ENCODE measurements around the gene ACBD6.

The ACBD6 gene

GRCh38 chr1:180288940-180289339 is 213.4 kb downstream of the ACBD6 start:
- Histone ChIP-seq H3K27ac (no peak overlapping the region), H3K9me3 (ENCODE audit: severe bottlenecking) (peaks cover 2% of the 10 kb centered on the region), H3K27me3 (ENCODE audit: insufficient read depth, low read depth, severe bottlenecking) (no peaks in the 10 kb centered on the region), H3K36me3 (peaks cover 18% of the 10 kb centered on the region), H3K4me3 (ENCODE audit: low read depth, low read length) (no peak overlapping the region)
- DNase-seq: no peak
- no peak for TF ChIP-seq CTCF (IDR thresholded peaks at IDR 0.05; ENCODE audit: low read depth, low read length)

DNA sequence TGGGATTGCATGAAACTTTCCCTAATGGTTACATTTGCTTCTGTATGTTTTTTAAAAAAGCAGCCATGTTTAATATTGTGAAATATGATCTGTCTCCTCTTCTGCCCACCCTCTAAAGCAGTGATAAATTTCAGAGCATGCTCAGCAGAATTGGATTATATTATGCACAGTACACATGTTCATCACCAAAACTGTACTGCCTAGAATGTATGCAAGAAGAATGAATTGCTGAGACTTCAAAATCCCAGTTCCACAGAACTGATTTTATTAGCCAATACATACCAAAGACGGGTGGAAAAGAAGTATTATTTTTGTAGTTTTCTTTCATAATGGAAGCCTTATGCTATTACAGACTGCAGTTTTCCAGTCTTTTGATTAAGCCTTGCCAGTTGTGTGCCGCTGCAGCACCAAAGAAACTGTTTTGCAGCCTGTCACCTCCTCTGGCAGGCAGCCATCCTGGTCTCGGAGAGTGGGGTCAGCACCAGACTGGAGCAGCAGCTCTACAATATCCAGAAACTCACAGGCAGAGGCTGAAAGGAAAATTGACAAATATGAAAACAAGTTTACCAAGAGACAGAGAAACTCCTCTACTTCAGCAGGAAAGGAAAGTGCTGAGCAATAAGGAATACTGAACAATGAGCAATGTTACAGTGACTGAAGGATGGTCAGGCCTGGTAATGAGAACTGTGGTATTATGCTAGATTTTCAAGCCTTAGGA is 214.2 kb downstream of the ACBD6 start:
- no peak for DNase-seq
- peaks cover 21% of the 10 kb centered on the region for H3K36me3 ChIP-seq
- no peak overlapping the region for H3K27ac ChIP-seq
- TF ChIP-seq CTCF (IDR thresholded peaks at IDR 0.05; ENCODE audit: low read depth, low read length): no peak
- no peaks in the 10 kb centered on the region for H3K27me3 ChIP-seq (ENCODE audit: insufficient read depth, low read depth, severe bottlenecking)
- peaks cover 2% of the 10 kb centered on the region for H3K9me3 ChIP-seq (ENCODE audit: severe bottlenecking)
- no peak overlapping the region for H3K4me3 ChIP-seq (ENCODE audit: low read depth, low read length)

GRCh38 chr1:180286417-180286816 is 216.0 kb downstream of the ACBD6 start:
- no peak for TF ChIP-seq CTCF (IDR thresholded peaks at IDR 0.05; ENCODE audit: low read depth, low read length)
- H3K27me3 ChIP-seq (ENCODE audit: insufficient read depth, low read depth, severe bottlenecking): no peaks in the 10 kb centered on the region
- H3K9me3 ChIP-seq (ENCODE audit: severe bottlenecking): no peaks in the 10 kb centered on the region
- no peak for DNase-seq
- no peak overlapping the region for H3K27ac ChIP-seq
- no peak overlapping the region for H3K4me3 ChIP-seq (ENCODE audit: low read depth, low read length)
- H3K36me3 ChIP-seq: peaks cover 18% of the 10 kb centered on the region

DNA sequence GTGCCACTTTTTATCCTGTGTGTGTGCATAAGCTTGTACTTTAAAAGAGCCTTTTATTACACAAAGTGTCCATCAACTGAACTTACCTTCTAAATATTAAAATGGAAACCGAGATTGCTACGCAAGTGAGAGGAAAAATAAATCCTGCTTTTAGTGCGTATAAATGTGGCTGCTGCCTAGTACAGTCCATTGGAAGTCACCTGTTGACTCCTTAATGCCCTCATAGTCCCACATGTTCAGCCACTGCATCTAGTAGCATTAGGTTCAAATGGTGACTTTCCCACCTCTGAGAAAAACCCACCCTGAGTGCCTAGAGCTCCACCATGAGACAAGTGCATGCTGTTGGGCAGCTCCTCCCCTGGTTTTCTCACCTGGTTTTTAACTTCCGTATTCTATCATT is 219.3 kb downstream of the ACBD6 start:
- no peak overlapping the region for H3K27ac ChIP-seq
- peaks cover 25% of the 10 kb centered on the region for H3K36me3 ChIP-seq
- no peaks in the 10 kb centered on the region for H3K27me3 ChIP-seq (ENCODE audit: insufficient read depth, low read depth, severe bottlenecking)
- no peak for DNase-seq
- no peaks in the 10 kb centered on the region for H3K9me3 ChIP-seq (ENCODE audit: severe bottlenecking)
- no peak for TF ChIP-seq CTCF (IDR thresholded peaks at IDR 0.05; ENCODE audit: low read depth, low read length)
- H3K4me3 ChIP-seq (ENCODE audit: low read depth, low read length): no peak overlapping the region

GRCh38 chr1:180282401-180283044 is 219.9 kb downstream of the ACBD6 start:
- Histone ChIP-seq H3K27me3 (ENCODE audit: insufficient read depth, low read depth, severe bottlenecking) (no peaks in the 10 kb centered on the region), H3K27ac (no peak overlapping the region), H3K4me3 (ENCODE audit: low read depth, low read length) (no peak overlapping the region), H3K9me3 (ENCODE audit: severe bottlenecking) (no peaks in the 10 kb centered on the region), H3K36me3 (peaks cover 31% of the 10 kb centered on the region)
- no peak for TF ChIP-seq CTCF (IDR thresholded peaks at IDR 0.05; ENCODE audit: low read depth, low read length)
- DNase-seq: no peak

Measured in WERI-Rb-1 (cell line).